Upper lobe of left lung (tissue), 6 donors: ENCODE data around the gene SPAM1. TPM values are rescaled to one million over a fixed set of nuclear protein-coding genes. Genes with fewer than 3 reads are reported as not detected.

Source experiments
- ATAC-seq, 2 donors: fragments of 200-7000 bp; cut with Tn5 transposase; one replicate each; pipeline ENCODE4 v1.9.1; 2022; ENCODE audit warnings: mild to moderate bottlenecking in 2 of 2, moderate library complexity in 2 of 2; ENCODE audit not compliant: low FRiP score in 2 of 2
- DNase-seq, 2 donors: peaks; one replicate each; pipeline ENCODE4 v3.0.0-alpha.2; 2019 to 2020
- H3K27ac ChIP-seq, 4 donors: fragments of 200-600 bp; sonication (generic); one replicate each; pipeline ENCODE4 v1.5.1; 2016 to 2019
- H3K27me3 ChIP-seq, 4 donors: fragments of 200-600 bp; sonication (generic); one replicate each; pipeline ENCODE4 v1.5.1; 2017 to 2019
- H3K36me3 ChIP-seq, 4 donors: fragments of 200-600 bp; sonication (generic); one replicate each; pipeline ENCODE4 v1.5.1; 2016 to 2019
- H3K4me1 ChIP-seq, 4 donors: fragments of 200-600 bp; sonication (generic); one replicate each; pipeline ENCODE4 v1.5.1; 2018 to 2019
- H3K4me3 ChIP-seq, 4 donors: fragments of 200-600 bp; sonication (generic); one replicate each; pipeline ENCODE4 v1.5.1; 2017 to 2019; ENCODE audit warnings: mild to moderate bottlenecking in 2 of 4, moderate library complexity in 1 of 4
- H3K9me3 ChIP-seq, 4 donors: fragments of 200-600 bp; sonication (generic); one replicate each; pipeline ENCODE4 v1.5.1; 2018 to 2019
- EP300 ChIP-seq, 4 donors: sonication (generic); formaldehyde crosslinking; IDR thresholded peaks; one replicate each; pipeline ENCODE4 v1.5.1; 2017; ENCODE audit warnings: antibody characterized with exemption in 4 of 4, control low read depth in 2 of 4
- POLR2A ChIP-seq, 4 donors: fragments of 450-650 bp; IDR thresholded peaks; one replicate each; pipeline ENCODE4 v1.5.1; 2016 to 2017; ENCODE audit warnings: antibody characterized with exemption in 4 of 4, mild to moderate bottlenecking in 2 of 4
- POLR2AphosphoS5 ChIP-seq, 2 donors: sonication (generic); formaldehyde crosslinking; IDR thresholded peaks; one replicate each; pipeline ENCODE4 v1.5.1; 2017; ENCODE audit warnings: antibody characterized with exemption in 2 of 2
- WGBS, 2 donors: methylation state at CpG; one replicate each; pipeline ENCODE4 v1.1.5; 2017 to 2018; 5-methylcytosine and 5-hydroxymethylcytosine counted together
- total RNA-seq, 6 donors: library from RNA; depleted of rRNA in 4 of 6; stranded (reverse); fragments of >200 nt in 4 of 6; gene quantifications; one replicate each; pipeline versions ENCODE4 v1.1.0 to v1.2.1, GENCODE V29; 2016 to 2021
- TF ChIP-seq, protein P1 (sequence below), 6 experiments: fragments of 450-650 bp in 4 of 6; fragments of 200-600 bp in 2 of 6; sonication (generic) in 2 of 6; IDR thresholded peaks; one replicate each; pipeline ENCODE4 v1.5.1; 2016 to 2019; ENCODE audit warnings: antibody characterized with exemption in 6 of 6
- donor health status: DM: no; HTN: no; CAD: no; lungs with moderate emphysema.
- donor health status: DM: no; HTN: yes; CAD: no; lungs with severe emphysema.

The SPAM1 gene
- total RNA-seq, 6 donors from 2014 or later: not detected

DNA sequence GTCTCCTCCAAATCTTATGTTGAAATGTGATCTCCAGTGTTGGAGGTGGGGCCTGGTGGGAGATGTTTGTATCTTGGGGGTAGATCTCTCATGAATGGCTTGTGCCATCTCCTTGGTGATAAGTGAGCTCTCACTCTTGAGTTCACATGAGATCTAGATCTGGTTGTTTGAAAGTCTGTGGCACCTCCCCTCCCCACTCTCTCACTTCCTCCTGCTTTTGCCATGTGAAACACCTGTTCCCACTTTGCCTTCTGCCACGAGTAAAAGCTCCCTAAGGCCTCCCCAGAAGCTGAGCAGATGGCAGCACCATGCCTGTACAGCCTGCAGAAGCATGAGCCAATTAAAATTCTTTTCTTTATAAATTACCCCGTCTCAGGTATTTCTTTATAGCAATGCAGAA, 84.3 kb downstream of the SPAM1 start:
- H3K27me3 ChIP-seq: no peaks in the 10 kb centered on the region
- ATAC-seq: no peak
- H3K27ac ChIP-seq: no peak overlapping the region

More for the DNA sequence above, 84.3 kb downstream of the SPAM1 start:
- peaks cover 0 to 4% (median 0%) of the 10 kb centered on the region in 4 donors for H3K9me3 ChIP-seq
- no peak overlapping the region for H3K4me3 ChIP-seq
- H3K4me1 ChIP-seq: no peaks in the 10 kb centered on the region
- no peaks in the 10 kb centered on the region for H3K36me3 ChIP-seq
- DNase-seq: no peak
- WGBS, 2 donors: 62 to 74% methylated on average over 2 of the region's 2 CpGs
- TF ChIP-seq POLR2A (IDR thresholded peaks at IDR 0.05) (no peak), POLR2AphosphoS5 (IDR thresholded peaks at IDR 0.05) (no peak), EP300 (IDR thresholded peaks at IDR 0.05) (no peak)
- TF ChIP-seq, protein P1, sequence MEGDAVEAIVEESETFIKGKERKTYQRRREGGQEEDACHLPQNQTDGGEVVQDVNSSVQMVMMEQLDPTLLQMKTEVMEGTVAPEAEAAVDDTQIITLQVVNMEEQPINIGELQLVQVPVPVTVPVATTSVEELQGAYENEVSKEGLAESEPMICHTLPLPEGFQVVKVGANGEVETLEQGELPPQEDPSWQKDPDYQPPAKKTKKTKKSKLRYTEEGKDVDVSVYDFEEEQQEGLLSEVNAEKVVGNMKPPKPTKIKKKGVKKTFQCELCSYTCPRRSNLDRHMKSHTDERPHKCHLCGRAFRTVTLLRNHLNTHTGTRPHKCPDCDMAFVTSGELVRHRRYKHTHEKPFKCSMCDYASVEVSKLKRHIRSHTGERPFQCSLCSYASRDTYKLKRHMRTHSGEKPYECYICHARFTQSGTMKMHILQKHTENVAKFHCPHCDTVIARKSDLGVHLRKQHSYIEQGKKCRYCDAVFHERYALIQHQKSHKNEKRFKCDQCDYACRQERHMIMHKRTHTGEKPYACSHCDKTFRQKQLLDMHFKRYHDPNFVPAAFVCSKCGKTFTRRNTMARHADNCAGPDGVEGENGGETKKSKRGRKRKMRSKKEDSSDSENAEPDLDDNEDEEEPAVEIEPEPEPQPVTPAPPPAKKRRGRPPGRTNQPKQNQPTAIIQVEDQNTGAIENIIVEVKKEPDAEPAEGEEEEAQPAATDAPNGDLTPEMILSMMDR (IDR thresholded peaks at IDR 0.05): no peak

Other genes with a start within 250 kb of the SPAM1 start
- gene WASL, start 176.2 kb upstream of the SPAM1 start, total RNA-seq: 10 to 100 TPM; 24.1 to 62.2 (median 31.3) TPM
- not detected for gene HYAL4, start 80.1 kb upstream of the SPAM1 start, total RNA-seq
- gene TMEM229A, start 107.8 kb downstream of the SPAM1 start, total RNA-seq: under 1 TPM in 1 of 6 donors, not detected in 5; 0.14 TPM